GM19099 (cell line): Measurements from ENCODE around the gene TAT.

Source experiments
- POLR2A ChIP-seq: IDR thresholded peaks from 3 replicates; pipeline ENCODE4 v1.6.1; 2011; ENCODE audit warnings: low read depth; ENCODE audit not compliant: insufficient read length; ENCODE audit errors: extremely low read depth

TAT gene

DNA sequence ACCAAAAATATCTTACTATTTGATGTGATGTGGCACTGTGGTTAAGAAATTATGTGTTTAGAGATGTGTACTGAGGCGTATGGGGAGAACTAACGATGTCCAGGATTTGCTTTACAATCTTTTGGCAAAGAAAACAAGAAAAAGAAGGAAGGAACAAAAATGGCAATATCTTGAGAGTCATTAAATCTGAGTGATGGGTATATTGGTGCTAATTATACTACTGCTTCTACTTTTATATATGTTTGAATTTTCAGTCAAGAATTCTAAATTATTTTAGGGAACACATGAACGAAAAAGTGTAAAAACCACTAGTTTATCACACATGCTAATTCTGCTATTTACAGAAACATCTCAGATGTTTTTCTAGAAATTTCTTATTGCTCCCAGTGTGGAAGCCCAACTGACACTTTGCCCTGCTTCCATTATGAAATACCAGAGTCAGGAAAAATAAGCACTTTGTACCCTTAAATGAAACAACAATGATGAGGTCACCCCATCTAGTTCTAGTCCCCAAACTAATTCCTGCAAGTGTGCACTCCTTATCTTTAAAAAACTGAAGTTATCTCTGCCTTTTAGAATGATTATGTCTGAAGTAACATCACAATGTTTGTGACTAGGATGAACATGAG, 18.8 kb downstream of the TAT start:
- TF ChIP-seq POLR2A, result no peak

DNA sequence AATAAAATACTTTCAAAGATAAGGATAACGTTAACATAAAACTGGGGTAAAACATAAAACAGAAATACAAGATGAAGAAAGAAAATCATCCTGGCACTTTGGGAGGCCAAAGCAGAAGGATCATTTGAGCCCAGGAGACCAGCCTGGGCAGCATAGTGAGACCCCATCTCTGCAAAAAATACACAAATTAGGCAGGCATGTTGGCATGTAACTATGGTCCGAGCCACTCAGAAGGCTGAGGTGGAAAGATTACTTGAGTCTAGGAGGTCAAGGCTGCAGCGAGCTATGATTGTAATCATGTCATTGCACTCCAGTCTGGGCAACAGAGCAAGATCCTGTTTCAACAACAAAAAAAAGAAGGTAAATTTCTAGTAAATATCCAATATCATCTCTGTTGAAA, 19.6 kb downstream of the TAT start:
- TF ChIP-seq POLR2A, result no peak

DNA sequence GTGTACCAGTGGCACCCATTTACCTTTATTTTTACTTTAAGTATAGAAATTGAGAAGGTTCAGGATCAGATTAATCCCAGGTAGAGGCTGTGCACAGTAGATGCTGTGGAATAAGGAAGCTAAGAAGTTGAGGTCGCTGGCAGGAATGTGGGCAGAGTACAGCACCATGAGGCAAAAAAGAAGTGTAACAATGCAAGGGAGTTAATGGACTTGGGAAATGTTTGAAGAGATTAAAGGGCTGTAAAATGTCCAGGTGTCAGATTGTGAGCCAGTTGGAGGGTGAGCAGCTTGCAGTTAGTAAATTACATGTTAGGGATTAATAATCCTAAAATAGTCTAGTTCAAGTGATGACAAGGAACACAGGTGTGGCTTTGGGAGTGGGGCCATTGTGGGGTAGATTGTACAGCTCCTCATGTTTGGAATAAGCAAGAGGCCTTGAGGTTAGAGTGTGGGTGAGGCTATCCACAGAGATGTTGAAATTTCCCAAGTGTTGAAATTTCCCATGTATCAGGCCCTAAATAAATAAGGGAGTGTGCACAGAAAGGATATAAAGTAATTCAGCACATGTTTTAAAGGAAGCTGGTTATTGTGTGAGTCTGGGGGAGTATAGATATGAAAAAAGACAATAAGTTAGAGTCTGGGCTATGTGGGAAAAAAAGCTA, 21.5 kb downstream of the TAT start:
- no peak for TF ChIP-seq POLR2A

DNA sequence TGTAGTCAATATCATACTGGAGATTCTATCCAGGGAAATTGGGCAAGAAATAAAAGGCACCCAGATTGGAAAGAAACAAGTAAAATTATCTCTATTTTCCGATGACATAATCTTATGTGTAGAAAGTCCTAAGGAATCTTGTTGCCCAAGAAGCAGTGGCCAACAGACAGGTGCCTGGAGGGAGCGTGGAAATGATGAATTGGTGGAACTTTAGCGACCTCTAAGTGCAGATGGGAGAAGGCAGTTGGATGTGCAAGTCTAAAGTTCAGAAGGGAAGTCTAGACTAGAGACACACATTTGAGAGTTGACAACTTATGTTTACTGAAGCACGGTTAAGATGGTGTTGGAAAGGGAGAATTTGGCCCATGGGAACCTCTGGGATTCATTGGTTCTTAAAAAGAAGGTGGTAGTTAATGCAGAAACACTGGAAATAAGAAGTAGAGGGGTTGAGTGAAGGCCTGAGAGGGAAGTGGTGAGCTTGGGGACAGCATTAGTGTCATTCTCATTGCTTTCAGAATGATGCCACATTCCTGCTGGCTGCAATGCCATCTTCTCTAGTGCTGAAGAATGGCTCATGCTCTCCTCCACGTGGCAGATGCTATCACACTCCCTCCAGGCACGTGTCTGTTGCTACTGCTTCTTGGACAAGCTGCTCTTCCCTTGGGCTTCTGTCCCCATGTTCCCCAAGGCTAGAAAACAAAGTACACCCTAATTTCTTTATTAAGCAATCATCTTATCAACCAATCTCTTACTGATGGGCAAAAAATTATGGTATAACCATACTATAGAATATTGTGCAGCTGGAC, 24.0 kb downstream of the TAT start:
- TF ChIP-seq POLR2A, result no peak

DNA sequence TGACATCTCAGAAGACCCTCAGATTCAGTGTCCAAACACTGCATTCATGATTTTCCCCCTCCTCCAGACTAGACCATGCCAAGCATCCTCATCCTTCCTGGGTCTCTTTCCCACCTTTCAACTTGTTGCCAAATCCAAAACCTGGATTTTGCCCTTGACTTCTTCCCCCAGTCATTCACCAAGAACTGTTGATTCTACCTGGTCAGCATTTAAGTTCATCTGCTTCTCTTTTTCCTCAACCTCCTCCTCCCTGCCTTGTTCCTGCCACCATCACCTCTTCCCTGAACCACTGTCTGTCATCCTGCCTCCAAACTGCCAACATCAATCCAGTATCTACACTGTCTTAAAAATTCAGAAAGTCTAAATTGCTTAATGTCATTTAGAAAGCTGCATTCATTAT, 29.7 kb downstream of the TAT start:
- no peak for TF ChIP-seq POLR2A

DNA sequence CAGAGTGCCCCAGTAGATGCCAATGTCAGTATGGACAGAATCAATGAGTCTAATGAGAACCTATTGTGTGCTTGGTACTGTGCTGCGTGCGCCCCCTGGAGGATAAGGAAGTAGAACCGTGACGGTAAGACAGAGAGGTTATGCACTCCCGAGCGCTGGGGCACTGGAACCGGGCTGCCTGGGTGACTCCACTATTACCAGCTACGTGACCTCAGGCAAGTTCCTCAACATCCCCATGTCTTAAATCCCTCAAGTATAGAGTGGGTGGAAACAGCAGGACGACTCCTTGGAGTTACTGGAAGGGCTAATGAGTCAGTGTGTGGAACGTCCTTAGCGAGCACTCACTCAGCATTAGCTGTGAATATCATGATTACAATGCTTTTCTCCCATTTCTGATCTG, 34.5 kb downstream of the TAT start:
- no peak for TF ChIP-seq POLR2A

DNA sequence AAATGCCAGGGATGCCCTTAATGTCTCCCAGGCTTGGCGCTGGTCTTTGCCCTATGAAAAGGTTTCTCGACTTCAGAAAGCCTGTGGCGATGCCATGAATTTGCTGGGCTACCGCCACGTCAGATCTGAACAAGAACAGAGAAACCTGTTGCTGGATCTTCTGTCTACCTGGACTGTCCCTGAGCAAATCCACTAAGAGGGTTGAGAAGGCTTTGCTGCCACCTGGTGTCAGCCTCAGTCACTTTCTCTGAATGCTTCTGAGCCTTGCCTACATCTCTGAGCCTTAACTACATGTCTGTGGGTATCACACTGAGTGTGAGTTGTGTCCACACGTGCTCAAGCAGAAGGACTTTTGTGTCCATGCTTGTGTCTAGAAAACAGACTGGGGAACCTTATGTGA, 39.2 kb downstream of the TAT start:
- TF ChIP-seq POLR2A, result no peak

DNA sequence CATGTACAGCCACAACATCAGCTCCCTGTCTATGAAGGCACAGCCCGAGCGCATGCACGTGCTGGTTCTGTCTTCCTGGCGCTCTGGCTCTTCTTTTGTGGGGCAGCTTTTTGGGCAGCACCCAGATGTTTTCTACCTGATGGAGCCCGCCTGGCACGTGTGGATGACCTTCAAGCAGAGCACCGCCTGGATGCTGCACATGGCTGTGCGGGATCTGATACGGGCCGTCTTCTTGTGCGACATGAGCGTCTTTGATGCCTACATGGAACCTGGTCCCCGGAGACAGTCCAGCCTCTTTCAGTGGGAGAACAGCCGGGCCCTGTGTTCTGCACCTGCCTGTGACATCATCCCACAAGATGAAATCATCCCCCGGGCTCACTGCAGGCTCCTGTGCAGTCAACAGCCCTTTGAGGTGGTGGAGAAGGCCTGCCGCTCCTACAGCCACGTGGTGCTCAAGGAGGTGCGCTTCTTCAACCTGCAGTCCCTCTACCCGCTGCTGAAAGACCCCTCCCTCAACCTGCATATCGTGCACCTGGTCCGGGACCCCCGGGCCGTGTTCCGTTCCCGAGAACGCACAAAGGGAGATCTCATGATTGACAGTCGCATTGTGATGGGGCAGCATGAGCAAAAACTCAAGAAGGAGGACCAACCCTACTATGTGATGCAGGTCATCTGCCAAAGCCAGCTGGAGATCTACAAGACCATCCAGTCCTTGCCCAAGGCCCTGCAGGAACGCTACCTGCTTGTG, 40.0 kb downstream of the TAT start:
- no peak for TF ChIP-seq POLR2A

DNA sequence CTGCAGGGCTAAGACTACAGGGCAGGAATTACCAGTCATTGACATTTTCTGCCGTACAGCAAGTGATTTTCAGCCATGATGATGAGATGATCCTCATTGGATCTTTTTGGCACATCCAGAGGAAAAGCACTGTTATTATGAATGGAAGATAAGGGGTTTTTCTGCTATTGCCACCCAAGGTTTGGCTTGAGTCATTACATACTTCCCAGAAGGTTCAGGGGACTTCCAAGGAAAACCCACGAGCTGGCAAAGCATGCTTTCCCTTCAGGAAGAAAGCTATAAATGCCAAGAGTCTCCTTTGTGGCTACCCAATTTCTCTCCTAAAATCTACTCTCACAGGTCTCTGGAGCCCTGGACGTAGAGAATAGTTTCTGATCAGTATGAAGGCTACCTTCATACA, 44.5 kb downstream of the TAT start:
- no peak for TF ChIP-seq POLR2A

DNA sequence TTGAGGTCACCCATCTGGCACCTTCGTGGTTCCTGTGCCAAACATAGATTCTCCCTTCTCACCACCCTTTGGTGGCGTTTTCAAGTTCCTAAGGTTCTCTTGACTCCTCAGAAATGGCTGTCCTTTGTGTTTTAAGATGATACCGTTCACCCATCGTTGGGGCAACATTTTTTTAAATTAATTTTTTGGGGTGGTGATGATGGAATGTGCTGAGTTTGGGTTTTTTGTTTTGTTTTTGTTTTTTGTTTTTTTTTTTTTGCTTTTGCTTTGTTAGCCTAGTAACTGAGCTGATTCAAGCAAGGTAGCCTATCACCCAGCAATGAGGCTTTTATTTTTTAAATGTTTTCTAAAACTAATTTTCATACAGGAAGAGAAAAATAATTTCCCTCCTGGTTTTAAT, 48.0 kb downstream of the TAT start:
- TF ChIP-seq POLR2A, result no peak

DNA sequence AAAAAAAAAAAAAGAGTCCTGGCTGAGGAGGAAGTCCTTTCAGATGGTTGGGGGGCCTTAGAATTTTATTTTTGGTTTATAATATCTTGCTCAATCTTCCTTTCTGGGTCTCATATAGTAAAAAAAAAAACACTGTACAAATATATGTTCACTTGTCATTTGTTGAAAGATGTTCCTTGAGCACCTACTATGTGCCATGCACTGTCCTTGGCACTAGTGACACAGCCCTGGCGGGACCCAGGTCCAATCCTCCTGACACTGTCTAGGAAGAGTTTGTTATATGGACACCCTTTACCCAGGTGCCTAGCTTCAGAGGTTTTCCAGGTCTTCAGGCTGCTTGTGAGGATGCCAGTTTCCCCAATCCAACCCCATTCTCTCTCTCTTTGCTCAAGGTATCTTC, 48.6 kb downstream of the TAT start:
- no peak for TF ChIP-seq POLR2A

DNA sequence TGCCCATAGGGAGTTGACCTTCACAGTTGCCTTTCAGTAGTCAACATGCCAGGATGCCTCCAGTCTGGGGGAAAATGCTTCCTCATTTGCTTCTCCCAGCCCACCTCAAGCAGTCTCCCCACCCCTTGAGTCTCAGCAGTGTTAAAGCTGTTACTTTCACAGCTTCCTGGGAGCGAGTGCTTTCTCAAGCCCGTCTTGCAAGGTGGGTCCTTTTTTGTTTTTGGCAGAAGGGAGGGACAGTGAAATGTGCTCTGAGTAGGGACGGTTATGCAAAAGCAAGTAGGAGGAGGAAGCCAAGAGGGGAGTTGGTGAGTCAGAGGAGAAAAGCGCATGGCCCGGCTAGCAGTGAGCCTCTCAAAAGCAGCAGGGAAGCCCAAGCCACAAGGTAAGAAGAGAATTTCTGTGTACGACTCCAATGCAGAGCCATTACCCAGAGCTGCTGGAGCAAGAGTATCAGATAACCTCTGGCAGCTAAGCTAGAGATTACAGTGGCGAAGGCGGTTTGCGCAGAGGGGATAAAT, 50.7 kb downstream of the TAT start, which contains the start of gene CHST4:
Gene CHST4, plus strand, starts transcription at position 316 of the 521 bp plus-strand sequence. CDS start 10,252 bp downstream, outside the sequence.
- no peak for TF ChIP-seq POLR2A

DNA sequence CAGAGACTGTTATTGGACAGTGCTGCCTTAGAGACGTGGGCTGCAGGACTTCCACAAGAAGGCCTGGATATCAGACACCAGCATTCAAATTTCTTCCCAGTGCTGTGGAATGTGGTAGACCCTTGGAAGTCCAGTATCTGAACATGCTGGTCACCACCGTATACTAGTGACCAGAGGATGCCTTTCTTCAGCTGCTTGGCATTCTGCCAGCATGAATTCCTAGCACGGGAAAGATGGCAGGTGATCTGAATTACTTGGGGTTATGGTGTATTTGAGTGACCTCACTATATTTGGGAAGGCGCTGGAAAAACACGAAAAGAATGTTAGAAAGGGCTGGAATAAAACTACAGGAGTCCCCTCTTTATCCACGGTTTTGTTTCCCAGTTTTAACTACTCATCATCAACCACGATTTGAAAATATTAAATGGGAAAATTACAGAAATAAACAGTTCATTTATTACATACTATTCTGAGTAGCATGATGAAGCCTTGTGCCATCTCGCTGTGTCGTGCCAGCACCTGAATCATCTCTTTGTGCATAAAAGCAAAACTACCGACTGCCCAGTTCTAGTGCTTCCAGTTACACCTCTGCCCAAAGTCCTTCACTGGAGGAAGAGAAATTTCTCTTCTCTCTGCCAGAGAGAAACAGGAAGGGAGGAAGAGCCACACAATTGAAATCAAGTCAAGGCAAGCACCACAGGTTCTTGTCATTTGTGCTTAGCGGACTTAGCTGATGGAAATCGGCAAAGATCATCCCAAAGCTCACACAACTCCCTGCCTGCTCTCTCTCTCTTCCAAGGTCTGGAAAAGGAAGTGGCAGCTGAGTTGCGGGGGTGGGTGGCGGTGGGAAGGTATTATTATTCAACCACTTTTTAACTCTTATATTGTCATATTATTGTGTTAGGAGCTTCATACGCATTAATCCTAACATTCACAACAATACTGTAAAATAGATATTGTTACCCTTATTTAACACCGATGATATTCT, 52.0 kb downstream of the TAT start:
- TF ChIP-seq POLR2A, result no peak

DNA sequence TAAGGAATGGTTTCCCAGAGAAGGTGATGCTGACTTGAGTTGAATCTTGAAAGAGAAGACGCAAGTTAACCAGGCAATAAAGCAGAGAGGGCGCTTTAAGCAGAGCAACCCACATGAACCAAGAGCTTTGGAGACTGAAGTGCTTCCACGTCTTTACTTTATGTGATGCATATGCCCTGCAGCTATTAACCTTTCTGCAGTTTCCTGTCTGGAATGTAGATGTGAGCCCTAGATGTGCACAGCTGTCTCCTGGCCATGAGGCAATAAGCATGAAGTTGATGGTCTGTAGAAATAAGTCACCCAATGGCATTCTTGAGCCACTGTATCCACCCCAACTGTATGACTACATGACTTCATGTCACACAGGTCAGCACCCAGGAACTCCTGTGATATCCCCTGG, 56.3 kb downstream of the TAT start:
- TF ChIP-seq POLR2A, result no peak
